HUES64 (cell line): ENCODE data around the gene DIS3L2.

Experiments
- H3K27ac ChIP-seq: 2 replicates; pipeline ENCODE4 v1.7.0; 2013; ENCODE audit warnings: low read depth, low read length, inconsistent platforms
- H3K27me3 ChIP-seq: 2 replicates; pipeline ENCODE4 v1.6.1; 2013; ENCODE audit warnings: mild to moderate bottlenecking, low read length; ENCODE audit not compliant: insufficient read depth
- H3K36me3 ChIP-seq: 2 replicates; pipeline ENCODE4 v1.6.1; 2013; ENCODE audit warnings: mild to moderate bottlenecking, low read length; ENCODE audit not compliant: insufficient read depth
- H3K4me1 ChIP-seq: 2 replicates; pipeline ENCODE4 v1.6.1; 2013; ENCODE audit warnings: mild to moderate bottlenecking, low read length, moderate library complexity; ENCODE audit not compliant: insufficient read depth
- H3K4me3 ChIP-seq: 2 replicates; pipeline ENCODE4 v1.5.1; 2013; ENCODE audit warnings: mild to moderate bottlenecking, low read length, moderate library complexity
- H3K9ac ChIP-seq: 2 replicates; pipeline ENCODE4 v1.6.1; 2013; ENCODE audit warnings: mild to moderate bottlenecking, low read depth, low read length
- H3K9me3 ChIP-seq: 2 replicates; pipeline ENCODE4 v1.6.1; 2013; ENCODE audit warnings: low read depth, low read length; ENCODE audit not compliant: insufficient read depth
- WGBS: fragments of 150-250, 120-280 bp; methylation state at CpG from one replicate; pipeline ENCODE4 v1.1.7; 2013; ENCODE audit warnings: missing lambda C conversion rate; 5-methylcytosine and 5-hydroxymethylcytosine counted together

DIS3L2 gene

DNA sequence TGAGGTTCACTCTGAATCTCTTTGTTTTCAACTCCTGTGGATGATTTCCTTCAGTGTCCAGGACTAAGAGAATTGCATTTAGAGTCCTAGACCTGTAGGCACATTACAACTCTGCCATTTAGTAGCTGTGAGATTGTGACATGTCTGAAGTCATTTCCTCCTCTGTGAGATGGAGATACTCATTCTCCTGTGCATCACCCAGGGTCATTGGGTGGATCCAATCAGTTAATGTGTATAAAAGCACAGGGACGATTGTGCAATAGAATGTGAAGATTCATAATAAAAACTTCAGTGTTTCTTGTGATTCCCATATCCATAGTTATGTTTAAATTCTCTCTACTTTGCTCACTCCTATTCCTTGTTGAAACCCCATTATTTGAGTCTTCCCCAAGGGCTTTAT, 113.6 kb downstream of the DIS3L2 start:
- no peak overlapping the region for H3K27ac ChIP-seq
- H3K27me3 ChIP-seq, result no peaks in the 10 kb centered on the region
- H3K36me3 ChIP-seq, result no peaks in the 10 kb centered on the region
- no CpG with 5 or more reads among the region's 1 CpG for WGBS
- H3K4me3 ChIP-seq, result no peak overlapping the region
- H3K4me1 ChIP-seq, result no peaks in the 10 kb centered on the region
- no peak overlapping the region for H3K9ac ChIP-seq
- H3K9me3 ChIP-seq, result no peaks in the 10 kb centered on the region

DNA sequence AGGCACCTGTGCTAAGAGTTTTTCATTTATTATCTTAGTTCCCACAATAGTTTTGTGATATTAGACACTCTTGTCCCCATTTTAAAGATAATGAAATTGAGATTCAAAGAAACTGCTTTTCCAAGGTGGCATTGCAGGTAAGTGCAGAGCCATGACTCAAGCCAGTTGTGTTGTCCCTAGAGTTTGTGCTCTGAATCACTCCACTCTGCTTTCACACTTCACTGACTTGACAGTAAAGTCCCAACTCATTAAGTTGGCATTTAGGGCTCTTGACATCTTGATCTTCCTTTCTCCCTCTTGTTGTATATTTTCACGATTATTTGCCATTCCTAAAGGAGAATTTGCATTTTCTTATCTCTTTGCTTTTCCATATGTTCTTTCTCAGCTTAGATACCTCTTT, 114.3 kb downstream of the DIS3L2 start:
- H3K4me1 ChIP-seq, result no peaks in the 10 kb centered on the region
- H3K27me3 ChIP-seq, result no peaks in the 10 kb centered on the region
- no peak overlapping the region for H3K9ac ChIP-seq
- WGBS, result 84% methylated on average over 1 of the region's 1 CpG
- H3K9me3 ChIP-seq, result no peaks in the 10 kb centered on the region
- H3K4me3 ChIP-seq, result no peak overlapping the region
- H3K36me3 ChIP-seq, result no peaks in the 10 kb centered on the region
- H3K27ac ChIP-seq, result no peak overlapping the region

DNA sequence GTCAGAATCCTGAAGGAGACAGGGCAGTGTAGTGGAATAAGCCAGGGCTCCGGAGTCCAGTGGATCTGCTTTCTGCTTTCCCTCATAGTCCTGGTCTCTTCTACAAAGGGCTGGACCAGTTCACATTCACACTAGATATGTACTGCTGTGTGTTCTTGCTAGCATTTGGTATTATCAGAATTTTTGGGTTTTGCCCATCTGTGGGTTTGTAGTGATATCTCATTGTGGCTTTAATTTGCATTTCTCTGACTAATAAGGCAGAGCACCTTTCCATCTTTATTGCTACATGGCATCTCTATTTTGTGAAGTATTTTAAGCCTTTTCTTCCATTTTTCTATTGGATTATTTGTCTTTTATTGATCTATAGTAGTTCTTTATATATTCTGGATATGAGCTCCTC, 114.8 kb downstream of the DIS3L2 start:
- Histone ChIP-seq H3K9ac (no peak overlapping the region), H3K4me3 (no peak overlapping the region), H3K36me3 (no peaks in the 10 kb centered on the region), H3K9me3 (no peaks in the 10 kb centered on the region), H3K27ac (no peak overlapping the region), H3K4me1 (no peaks in the 10 kb centered on the region), H3K27me3 (no peaks in the 10 kb centered on the region)
- 93% methylated on average over 1 of the region's 1 CpG for WGBS

DNA sequence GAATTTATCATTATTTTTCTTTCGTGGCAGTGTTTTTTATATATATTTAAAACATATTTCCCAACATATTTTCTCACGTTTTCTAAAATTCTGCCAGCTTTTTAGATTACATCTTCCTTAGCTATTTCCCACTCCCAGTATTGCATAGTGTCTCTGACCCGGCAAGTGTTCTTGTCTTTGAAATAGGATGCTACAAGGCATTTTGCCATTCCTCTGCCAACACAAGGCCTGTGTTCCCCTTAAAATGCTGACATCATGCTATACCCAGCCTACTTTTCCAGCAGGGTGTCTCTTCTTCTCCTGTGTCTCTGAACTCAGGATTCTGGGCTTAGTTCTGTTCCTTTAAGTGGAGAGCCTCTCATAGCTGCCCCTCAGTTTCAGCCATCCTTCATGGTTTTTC, 115.2 kb downstream of the DIS3L2 start:
- H3K9ac ChIP-seq, result no peak overlapping the region

DNA sequence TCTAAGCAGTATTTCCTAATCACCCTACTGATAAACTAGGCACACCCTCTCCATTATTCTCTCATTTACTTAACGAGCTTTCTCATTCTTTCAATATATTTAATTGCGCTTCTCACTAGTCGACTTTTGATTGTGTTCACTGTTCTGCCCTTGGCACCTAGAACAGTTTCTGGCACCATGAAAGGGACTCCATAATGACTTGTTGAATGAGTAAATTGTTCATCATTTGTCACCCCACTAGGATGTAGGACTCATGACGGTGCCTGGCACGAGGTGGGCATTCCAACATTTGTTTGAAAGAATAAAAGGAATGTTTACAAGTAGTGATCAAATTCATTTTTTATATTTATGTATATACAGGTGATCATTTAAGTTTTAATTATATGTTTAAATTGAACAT, 123.7 kb downstream of the DIS3L2 start:
- 87% methylated on average over 5 of the region's 5 CpGs for WGBS
- Histone ChIP-seq H3K4me3 (no peak overlapping the region), H3K9me3 (peaks cover 14% of the 10 kb centered on the region), H3K9ac (no peak overlapping the region), H3K27ac (no peak overlapping the region), H3K4me1 (no peaks in the 10 kb centered on the region), H3K27me3 (no peaks in the 10 kb centered on the region), H3K36me3 (no peaks in the 10 kb centered on the region; the same call in 1 of the 2 replicates)

More for the DNA sequence above, 115.2 kb downstream of the DIS3L2 start:
- H3K27me3 ChIP-seq, result no peaks in the 10 kb centered on the region
- H3K36me3 ChIP-seq, result no peaks in the 10 kb centered on the region
- no peaks in the 10 kb centered on the region for H3K9me3 ChIP-seq
- H3K27ac ChIP-seq, result no peak overlapping the region
- no peaks in the 10 kb centered on the region for H3K4me1 ChIP-seq
- 93% methylated on average over 2 of the region's 3 CpGs for WGBS
- H3K4me3 ChIP-seq, result no peak overlapping the region

DNA sequence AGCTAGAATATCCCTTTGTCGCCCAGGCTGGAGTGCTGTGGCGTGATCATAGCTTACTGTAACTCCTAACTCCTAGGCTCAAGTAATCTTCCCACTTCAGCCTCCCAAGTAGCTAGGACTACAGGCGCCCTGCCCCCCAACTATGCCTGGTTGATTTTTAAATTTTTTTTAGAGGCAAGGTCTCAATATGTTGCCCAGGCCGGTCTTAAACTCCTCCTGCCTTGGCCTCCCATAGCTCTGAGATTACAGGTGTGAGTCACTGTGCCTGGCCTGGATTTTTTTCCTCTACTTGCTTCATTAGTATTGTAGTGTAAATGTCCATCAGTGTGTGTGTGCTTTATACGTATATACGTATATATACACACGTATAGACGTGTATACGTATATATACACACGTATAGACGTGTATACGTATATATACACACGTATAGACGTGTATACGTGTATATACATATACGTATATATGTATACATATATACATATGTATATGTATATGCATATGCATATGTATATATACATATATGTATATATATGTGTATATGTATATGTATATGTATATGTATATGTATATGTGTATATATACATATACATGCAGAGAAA, 124.4 kb downstream of the DIS3L2 start:
- Histone ChIP-seq H3K27ac (no peak overlapping the region), H3K9ac (no peak overlapping the region), H3K9me3 (peaks cover 14% of the 10 kb centered on the region), H3K27me3 (no peaks in the 10 kb centered on the region), H3K36me3 (no peaks in the 10 kb centered on the region; the same call in 1 of the 2 replicates), H3K4me3 (no peak overlapping the region), H3K4me1 (no peaks in the 10 kb centered on the region)
- WGBS, result 93% methylated on average over 14 of the region's 16 CpGs

DNA sequence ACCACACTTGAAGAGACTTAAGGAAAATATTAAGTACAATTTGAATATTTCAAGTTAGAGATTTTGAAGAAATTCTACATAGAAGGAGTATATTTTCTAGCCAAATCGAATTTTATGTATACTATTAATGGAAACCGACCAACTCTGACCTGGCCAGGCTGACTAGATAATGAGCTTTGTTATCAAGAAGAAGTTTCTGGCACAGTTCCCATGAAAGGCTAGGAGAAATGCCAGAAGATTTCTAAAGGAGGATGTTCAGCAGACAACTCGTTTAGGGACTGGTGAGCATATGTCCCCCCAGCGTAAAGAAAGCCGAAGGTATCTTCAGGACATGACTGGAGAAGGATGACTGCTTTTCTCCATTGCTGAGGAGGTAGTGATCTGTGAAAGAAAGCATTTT, 127.3 kb downstream of the DIS3L2 start:
- Histone ChIP-seq H3K36me3 (no peaks in the 10 kb centered on the region), H3K4me1 (no peaks in the 10 kb centered on the region), H3K4me3 (no peak overlapping the region), H3K9ac (no peak overlapping the region), H3K9me3 (no peaks in the 10 kb centered on the region), H3K27me3 (no peaks in the 10 kb centered on the region), H3K27ac (no peak overlapping the region)
- WGBS, result 96% methylated on average over 5 of the region's 5 CpGs

DNA sequence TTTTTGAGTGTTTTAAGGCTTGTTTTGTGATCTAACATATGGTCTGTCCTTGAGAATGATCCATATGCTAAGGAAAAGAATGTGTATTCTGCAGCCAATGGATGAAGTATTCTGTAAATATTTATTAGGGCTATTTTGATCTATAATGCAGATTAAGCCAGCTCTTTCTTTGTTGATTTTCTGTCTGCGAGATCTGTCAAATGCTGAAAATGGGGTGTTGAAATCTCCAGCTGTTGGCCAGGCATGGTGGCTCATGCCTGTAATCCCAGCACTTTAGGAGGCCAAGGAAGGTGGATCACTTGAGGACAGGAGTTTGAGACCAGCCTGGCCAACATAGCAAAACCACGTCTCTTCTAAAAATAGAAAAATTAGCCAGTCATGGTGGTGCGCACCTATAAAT, 132.7 kb downstream of the DIS3L2 start:
- H3K27ac ChIP-seq, result no peak overlapping the region
- no peaks in the 10 kb centered on the region for H3K36me3 ChIP-seq
- H3K27me3 ChIP-seq, result no peaks in the 10 kb centered on the region
- no peak overlapping the region for H3K9ac ChIP-seq
- WGBS, result 98% methylated on average over 3 of the region's 3 CpGs
- no peaks in the 10 kb centered on the region for H3K4me1 ChIP-seq
- H3K9me3 ChIP-seq, result no peaks in the 10 kb centered on the region
- H3K4me3 ChIP-seq, result no peak overlapping the region

DNA sequence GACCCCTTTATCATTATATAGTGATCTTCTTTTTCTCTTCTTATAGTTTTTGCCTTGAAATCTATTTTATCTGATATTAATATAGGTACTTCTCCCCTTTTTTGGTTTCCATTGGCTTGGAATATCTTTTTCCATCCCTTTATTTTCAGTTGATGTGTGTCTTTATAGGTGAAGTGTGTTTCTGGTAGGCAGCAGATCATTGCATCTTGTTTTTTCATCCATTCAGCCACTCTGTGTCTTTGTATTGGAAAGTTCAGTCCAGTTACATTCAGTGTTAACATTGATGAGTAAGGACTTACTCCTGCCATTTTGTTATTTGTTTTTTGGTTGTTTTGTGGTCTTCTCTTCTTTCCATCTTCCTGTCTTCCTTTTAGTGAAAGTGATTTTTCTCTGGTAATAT, 133.4 kb downstream of the DIS3L2 start:
- H3K27ac ChIP-seq, result no peak overlapping the region
- H3K9me3 ChIP-seq, result no peaks in the 10 kb centered on the region
- no peak overlapping the region for H3K4me3 ChIP-seq
- no peaks in the 10 kb centered on the region for H3K27me3 ChIP-seq
- no peaks in the 10 kb centered on the region for H3K36me3 ChIP-seq
- no peaks in the 10 kb centered on the region for H3K4me1 ChIP-seq
- no peak overlapping the region for H3K9ac ChIP-seq

DNA sequence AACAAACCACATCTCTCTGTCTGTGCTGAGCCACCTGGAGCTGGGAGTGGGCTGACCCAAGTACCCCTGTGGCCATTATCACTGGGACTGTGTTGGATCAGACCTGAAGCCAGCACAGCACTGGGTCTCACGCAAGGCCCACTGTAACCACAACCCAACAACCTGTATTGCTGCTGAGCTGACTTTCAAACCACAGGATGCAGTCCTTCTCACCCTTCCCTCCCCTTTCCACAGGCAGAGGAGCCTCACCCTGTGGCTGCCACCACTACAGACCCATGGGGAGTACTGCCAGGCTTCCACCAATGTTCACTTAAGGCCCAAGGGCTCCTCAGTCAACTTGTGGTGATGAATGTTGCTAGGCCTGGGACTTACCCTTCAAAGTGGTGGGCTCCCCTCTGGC, 135.7 kb downstream of the DIS3L2 start:
- Histone ChIP-seq H3K4me1 (no peaks in the 10 kb centered on the region), H3K9me3 (no peaks in the 10 kb centered on the region), H3K9ac (no peak overlapping the region), H3K4me3 (no peak overlapping the region), H3K27ac (no peak overlapping the region), H3K27me3 (no peaks in the 10 kb centered on the region), H3K36me3 (no peaks in the 10 kb centered on the region)
- 94% methylated on average over 1 of the region's 1 CpG for WGBS

DNA sequence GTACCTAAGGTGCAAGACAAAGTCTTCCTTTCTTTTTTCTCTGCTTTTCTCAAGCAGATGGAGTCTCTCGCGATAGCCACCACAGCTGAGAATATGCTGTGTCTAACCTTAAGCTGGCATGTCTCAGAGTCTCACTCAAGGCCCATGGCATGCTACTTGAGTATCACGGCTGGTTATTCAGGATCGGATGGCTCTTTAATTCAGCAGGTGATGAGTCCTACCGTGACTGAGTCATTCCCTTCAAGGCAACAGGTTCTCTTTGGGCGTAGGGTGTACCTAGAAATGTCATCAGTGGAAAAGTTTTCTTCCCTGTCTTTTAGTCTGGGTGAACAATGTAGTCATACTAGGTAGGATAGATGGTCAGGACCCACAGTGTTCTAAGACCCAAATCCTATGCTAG, 136.2 kb downstream of the DIS3L2 start:
- WGBS, result 92% methylated on average over 6 of the region's 6 CpGs
- Histone ChIP-seq H3K9me3 (no peaks in the 10 kb centered on the region), H3K27me3 (no peaks in the 10 kb centered on the region), H3K36me3 (no peaks in the 10 kb centered on the region), H3K9ac (no peak overlapping the region), H3K27ac (no peak overlapping the region), H3K4me1 (no peaks in the 10 kb centered on the region), H3K4me3 (no peak overlapping the region)

DNA sequence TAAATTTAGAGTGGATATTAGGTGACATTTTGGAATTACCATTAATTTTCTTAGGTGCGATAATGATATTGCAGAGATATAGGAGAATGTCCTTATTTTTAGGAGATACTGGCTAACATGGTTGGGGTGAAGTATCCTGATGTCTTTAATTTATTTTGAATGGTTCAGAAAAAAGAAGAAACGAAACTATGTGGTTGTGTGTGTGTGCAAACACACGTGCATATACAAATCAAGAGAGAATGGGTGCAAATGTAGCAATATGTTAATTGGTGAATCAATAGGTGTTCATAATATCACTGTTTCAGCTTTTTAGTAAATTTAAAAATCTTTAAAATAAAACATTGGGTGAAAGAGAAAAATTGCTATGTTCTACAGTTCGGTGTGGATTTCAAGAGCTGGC, 140.9 kb downstream of the DIS3L2 start:
- Histone ChIP-seq H3K9ac (no peak overlapping the region), H3K36me3 (no peaks in the 10 kb centered on the region), H3K27me3 (no peaks in the 10 kb centered on the region), H3K4me3 (no peak overlapping the region), H3K27ac (no peak overlapping the region), H3K4me1 (no peaks in the 10 kb centered on the region), H3K9me3 (no peaks in the 10 kb centered on the region)
- 96% methylated on average over 4 of the region's 4 CpGs for WGBS
